ENCODE measurements around the gene CES3. TPM values are rescaled to one million over a fixed set of nuclear protein-coding genes. Genes with fewer than 3 reads are reported as not detected.

CES3 gene
- total RNA-seq, 4 donors from 2014 or later: 0.21 to 9.2 (median 0.81) TPM

GRCh38 chr16:66923247-66923731 is 37.8 kb upstream of the CES3 start:
- H3K4me1 ChIP-seq: peaks cover 0 to 52% (median 7%) of the 10 kb centered on the region in 4 donors
- 68% methylated on average over 18 of the region's 18 CpGs for WGBS, 2 donors
- peak overlapping the region in 3 of 4 donors; percentile 17 to 86 (median 22) for H3K27ac ChIP-seq
- H3K9me3 ChIP-seq: no peaks in the 10 kb centered on the region
- peaks cover 0 to 21% of the 10 kb centered on the region in 2 donors for H3K27me3 ChIP-seq
- no peak for DNase-seq (ENCODE audit: low spot score in 2 of 2)
- TF ChIP-seq POLR2A (IDR thresholded peaks at IDR 0.05) (no peak), CTCF (IDR thresholded peaks at IDR 0.05) (no peak), EP300 (IDR thresholded peaks at IDR 0.05) (no peak)
- H3K4me3 ChIP-seq: peak overlapping the region; percentile 6 to 65 (median 35)
- peaks cover 0 to 10% (median 0%) of the 10 kb centered on the region in 3 donors for H3K36me3 ChIP-seq

GRCh38 chr16:66923866-66924265 is 37.2 kb upstream of the CES3 start:
- H3K27me3 ChIP-seq: peaks cover 0 to 21% of the 10 kb centered on the region in 2 donors
- peak overlapping the region; percentile 6 to 65 (median 35) for H3K4me3 ChIP-seq
- H3K36me3 ChIP-seq: peaks cover 0 to 10% (median 0%) of the 10 kb centered on the region in 3 donors
- peak overlapping the region in 2 of 4 donors; percentile 8 to 86 for H3K27ac ChIP-seq
- H3K9me3 ChIP-seq: no peaks in the 10 kb centered on the region
- no peak for TF ChIP-seq EP300 (IDR thresholded peaks at IDR 0.05)
- no peak for TF ChIP-seq CTCF (IDR thresholded peaks at IDR 0.05)
- no peak for TF ChIP-seq POLR2A (IDR thresholded peaks at IDR 0.05)
- H3K4me1 ChIP-seq: peaks cover 0 to 52% (median 7%) of the 10 kb centered on the region in 4 donors
- no peak for DNase-seq (ENCODE audit: low spot score in 2 of 2)
- 75 to 97% methylated on average over 3 of the region's 3 CpGs for WGBS, 2 donors

- WGBS, 2 donors: 13 to 22% methylated on average over 22 to 29 of the region's 72 CpGs
- Histone ChIP-seq H3K27me3 (peaks cover 0 to 21% of the 10 kb centered on the region in 2 donors), H3K9me3 (no peaks in the 10 kb centered on the region), H3K27ac (peak overlapping the region; percentile 28 to 86 (median 68)), H3K36me3 (peaks cover 0 to 10% (median 0%) of the 10 kb centered on the region in 3 donors), H3K4me1 (peaks cover 0 to 48% (median 7%) of the 10 kb centered on the region in 4 donors), H3K4me3 (peak overlapping the region; percentile 23 to 65 (median 53))
- no peak for DNase-seq (ENCODE audit: low spot score in 2 of 2)
- TF ChIP-seq CTCF (IDR thresholded peaks at IDR 0.05) (peak in 4 of 5 experiments; percentile 24 to 65 (median 46)), EP300 (IDR thresholded peaks at IDR 0.05) (no peak), POLR2A (IDR thresholded peaks at IDR 0.05) (peak in 1 of 2 donors; percentile 16)
Observed at GRCh38 chr16:66924527-66925321, 36.3 kb upstream of the CES3 start.

DNA sequence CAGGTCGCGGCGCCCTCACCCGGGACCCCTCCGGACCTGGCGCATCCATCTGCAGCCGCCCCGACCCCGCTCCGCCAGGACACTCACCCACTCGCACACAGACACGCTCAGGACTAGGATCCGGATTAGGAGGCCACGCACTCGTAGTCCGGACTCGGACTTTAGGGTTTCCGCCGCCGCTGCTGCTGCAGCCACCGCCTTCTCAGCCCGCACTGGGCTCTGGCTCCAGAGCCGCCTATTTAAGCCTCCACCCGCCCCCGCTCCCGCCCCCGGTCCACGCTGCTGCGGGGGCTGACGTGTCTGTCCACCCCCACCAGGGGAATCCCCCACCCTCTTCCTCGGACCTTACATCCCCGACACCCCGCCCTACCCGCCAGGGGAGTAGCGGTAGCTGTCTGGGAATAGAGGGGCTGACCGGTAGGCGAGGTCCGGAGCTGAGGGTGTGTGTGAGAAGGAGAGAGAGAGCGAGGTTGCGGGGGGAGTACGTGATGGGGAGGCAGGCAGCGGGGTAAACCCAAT is 35.7 kb upstream of the CES3 start, which contains the start of gene RRAD:
RRAD (minus strand) TSS at position 214 of the 519 bp plus-strand sequence. CDS start 356 bp downstream, outside the sequence.
- Histone ChIP-seq H3K4me3 (peak within 1 kb of the TSS; percentile 23 to 65 (median 53)), H3K9me3 (no peaks in the 10 kb centered on the region), H3K4me1 (peaks cover 0 to 46% (median 7%) of the 10 kb centered on the region in 4 donors), H3K27ac (peak within 1 kb of the TSS; percentile 28 to 86 (median 68)), H3K36me3 (peaks cover 0 to 16% (median 0%) of the 10 kb centered on the region in 3 donors), H3K27me3 (peaks cover 0 to 21% of the 10 kb centered on the region in 2 donors)
- TF ChIP-seq POLR2A (IDR thresholded peaks at IDR 0.05) (no peak), CTCF (IDR thresholded peaks at IDR 0.05) (peak in 1 of 5 experiments; percentile 19), EP300 (IDR thresholded peaks at IDR 0.05) (peak in 1 of 2 donors; percentile 55)
- DNase-seq (ENCODE audit: low spot score in 2 of 2): no peak
- WGBS, 2 donors: 3 to 6% methylated on average over 24 to 42 of the region's 42 CpGs
